GM12892 (cell line): ENCODE measurements around the gene HLA-B.
"Not testable (repeated sequence)": the region's sequence is repeated elsewhere in the genome, so short reads cannot be mapped to it uniquely, and the experiment has no call there.

Experiments
- POLR2A ChIP-seq: IDR thresholded peaks from 2 replicates; pipeline ENCODE4 v1.6.1; 2011; ENCODE audit warnings: low read depth, low read length, control low read depth
- POLR2AphosphoS5 ChIP-seq: IDR thresholded peaks from 2 replicates; pipeline ENCODE4 v1.6.1; 2011; ENCODE audit warnings: low read depth, low read length, control low read depth
- TAF1 ChIP-seq: IDR thresholded peaks from 2 replicates; pipeline ENCODE4 v1.6.1; 2011; ENCODE audit warnings: low read depth, mild to moderate bottlenecking, control low read depth, low read length, borderline replicate concordance

DNA sequence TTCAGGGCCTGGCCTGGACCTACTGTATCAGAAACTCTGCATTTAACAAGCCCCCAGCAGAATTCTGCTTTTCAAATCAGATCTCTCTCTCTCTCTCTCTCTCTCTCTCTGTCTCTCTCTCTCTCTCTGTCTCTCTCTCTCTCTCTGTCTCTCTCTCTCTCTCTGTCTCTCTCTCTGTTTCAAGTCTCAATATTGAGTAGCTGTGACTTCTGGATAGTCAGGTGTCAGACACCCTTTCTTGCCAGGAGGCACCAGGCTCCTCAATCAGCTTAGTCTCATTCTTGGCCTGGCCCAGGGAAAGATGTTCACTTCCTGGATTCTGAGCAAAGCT is 32.8 kb upstream of the HLA-B start:
- TF ChIP-seq POLR2A, TAF1, POLR2AphosphoS5: not testable (repeated sequence)
